ENCODE measurements around the gene SLC25A26. TPM values are rescaled to one million over a fixed set of nuclear protein-coding genes. Genes with fewer than 3 reads are reported as not detected.

SLC25A26 gene
- total RNA-seq, 1 experiment from 2014 or later = 24.8 TPM

GRCh38 chr3:66396888-66397287, 176.1 kb downstream of the SLC25A26 start:
- DNase-seq (ENCODE audit: low read depth) = no peak
- in situ Hi-C loops (cut with HindIII; ENCODE audit: low pct_unique_long_range_greater_than_20kb, low sequenced_read_pairs) = no loop called here

- in situ Hi-C loops (cut with HindIII; ENCODE audit: low pct_unique_long_range_greater_than_20kb, low sequenced_read_pairs) = no loop called here
- DNase-seq (ENCODE audit: low read depth) = no peak
These were observed 176.9 kb downstream of the SLC25A26 start for GRCh38 chr3:66397745-66398144.

- in situ Hi-C loops (cut with HindIII; ENCODE audit: low pct_unique_long_range_greater_than_20kb, low sequenced_read_pairs) = no loop called here
- no peak for DNase-seq (ENCODE audit: low read depth)
These were observed 177.6 kb downstream of the SLC25A26 start for GRCh38 chr3:66398228-66399025.

GRCh38 chr3:66399529-66400232, 178.9 kb downstream of the SLC25A26 start:
- DNase-seq (ENCODE audit: low read depth) = no peak
- in situ Hi-C loops (cut with HindIII; ENCODE audit: low pct_unique_long_range_greater_than_20kb, low sequenced_read_pairs) = no loop called here

GRCh38 chr3:66400411-66401156, 179.8 kb downstream of the SLC25A26 start:
- no peak for DNase-seq (ENCODE audit: low read depth)
- in situ Hi-C loops (cut with HindIII; ENCODE audit: low pct_unique_long_range_greater_than_20kb, low sequenced_read_pairs) = no loop called here

GRCh38 chr3:66401157-66401550, 180.4 kb downstream of the SLC25A26 start:
- in situ Hi-C loops (cut with HindIII; ENCODE audit: low pct_unique_long_range_greater_than_20kb, low sequenced_read_pairs) = no loop called here
- DNase-seq (ENCODE audit: low read depth) = no peak

GRCh38 chr3:66401675-66402491, 181.1 kb downstream of the SLC25A26 start:
- in situ Hi-C loops (cut with HindIII; ENCODE audit: low pct_unique_long_range_greater_than_20kb, low sequenced_read_pairs) = no loop called here

GRCh38 chr3:66402596-66403290, 181.9 kb downstream of the SLC25A26 start:
- in situ Hi-C loops (cut with HindIII; ENCODE audit: low pct_unique_long_range_greater_than_20kb, low sequenced_read_pairs) = no loop called here
- no peak for DNase-seq (ENCODE audit: low read depth)

More at GRCh38 chr3:66401675-66402491, 181.1 kb downstream of the SLC25A26 start:
- no peak for DNase-seq (ENCODE audit: low read depth)

- in situ Hi-C loops (cut with HindIII; ENCODE audit: low pct_unique_long_range_greater_than_20kb, low sequenced_read_pairs) = no loop called here
- DNase-seq (ENCODE audit: low read depth) = no peak
These were observed 182.7 kb downstream of the SLC25A26 start for GRCh38 chr3:66403323-66403990.

- no peak for DNase-seq (ENCODE audit: low read depth)
- in situ Hi-C loops (cut with HindIII; ENCODE audit: low pct_unique_long_range_greater_than_20kb, low sequenced_read_pairs) = no loop called here
These were observed 183.4 kb downstream of the SLC25A26 start for GRCh38 chr3:66404197-66404596.

- in situ Hi-C loops (cut with HindIII; ENCODE audit: low pct_unique_long_range_greater_than_20kb, low sequenced_read_pairs) = no loop called here
- no peak for DNase-seq (ENCODE audit: low read depth)
These were observed 184.3 kb downstream of the SLC25A26 start for GRCh38 chr3:66404903-66405700.

- no peak for DNase-seq (ENCODE audit: low read depth)
- in situ Hi-C loops (cut with HindIII; ENCODE audit: low pct_unique_long_range_greater_than_20kb, low sequenced_read_pairs) = no loop called here
These were observed 184.9 kb downstream of the SLC25A26 start for GRCh38 chr3:66405701-66406091.

GRCh38 chr3:66406163-66406562, 185.4 kb downstream of the SLC25A26 start:
- in situ Hi-C loops (cut with HindIII; ENCODE audit: low pct_unique_long_range_greater_than_20kb, low sequenced_read_pairs) = no loop called here

GRCh38 chr3:66406831-66407610, 186.2 kb downstream of the SLC25A26 start:
- in situ Hi-C loops (cut with HindIII; ENCODE audit: low pct_unique_long_range_greater_than_20kb, low sequenced_read_pairs) = no loop called here
- DNase-seq (ENCODE audit: low read depth) = no peak

More at GRCh38 chr3:66406163-66406562, 185.4 kb downstream of the SLC25A26 start:
- DNase-seq (ENCODE audit: low read depth) = no peak

- DNase-seq (ENCODE audit: low read depth) = peak; percentile 35
- in situ Hi-C loops (cut with HindIII; ENCODE audit: low pct_unique_long_range_greater_than_20kb, low sequenced_read_pairs) = no loop called here
These were observed 186.9 kb downstream of the SLC25A26 start for GRCh38 chr3:66407611-66408218.
